Activated T-cell treated with anti-CD3 and anti-CD28 coated beads, Interleukin-2, amount 50 U/mL, for 72 hours (primary cell): Measurements from ENCODE around the gene DHX57. TPM values are rescaled to one million over a fixed set of nuclear protein-coding genes. Genes with fewer than 3 reads are reported as not detected.
A peak's percentile ranks its signal among the peaks of the same experiment; 100 is the strongest.

Experiments
- ATAC-seq, 2 donors: fragments of 150-1000 bp; cut with Tn5 transposase; replicated peaks in 1 of 2; 2 replicates each; pipeline ENCODE4 v1.10.0; 2021; ENCODE audit warnings: moderate library complexity in 2 of 2, mild to moderate bottlenecking in 1 of 2
- DNase-seq, 2 donors: peaks; one replicate each; pipeline ENCODE4 v3.0.0; 2021 to 2022; ENCODE audit warnings: mixed read lengths in 1 of 2
- H3K27ac Mint-ChIP-seq: one replicate; pipeline ENCODE4 v1.8.0; 2022; ENCODE audit warnings: mild to moderate bottlenecking, moderate library complexity, mixed read lengths
- H3K27me3 Mint-ChIP-seq: one replicate; pipeline ENCODE4 v1.8.0; 2022; ENCODE audit warnings: low read depth, mixed read lengths
- H3K36me3 Mint-ChIP-seq, 2 donors: one replicate each; pipeline ENCODE4 v1.8.0; 2022; ENCODE audit warnings: mixed read lengths in 2 of 2, mild to moderate bottlenecking in 1 of 2; ENCODE audit not compliant: insufficient read depth in 2 of 2
- H3K4me1 Mint-ChIP-seq: one replicate; pipeline ENCODE4 v1.8.0; 2022; ENCODE audit warnings: low read depth, mixed read lengths
- H3K4me3 Mint-ChIP-seq, 2 donors: one replicate each; pipeline ENCODE4 v1.8.0; 2022; ENCODE audit warnings: mild to moderate bottlenecking in 2 of 2, mixed read lengths in 2 of 2, moderate library complexity in 2 of 2
- H3K9me3 Mint-ChIP-seq, 2 donors: one replicate each; pipeline ENCODE4 v1.8.0; 2022; ENCODE audit warnings: mixed read lengths in 2 of 2
- total RNA-seq, 2 donors: library from RNA; stranded (reverse); gene quantifications; one replicate each; pipeline ENCODE4 v1.2.3, GENCODE V29; 2022

DHX57 gene
- total RNA-seq, 2 donors from 2014 or later = 10.0 to 21.7 TPM

GRCh38 chr2:38751596-38752410 is 123.9 kb downstream of the DHX57 start:
- Mint-ChIP-seq H3K27me3 (no peaks in the 10 kb centered on the region), H3K9me3 (no peaks in the 10 kb centered on the region), H3K4me1 (peaks cover 54% of the 10 kb centered on the region), H3K36me3 (peaks cover 32 to 40% of the 10 kb centered on the region in 2 donors), H3K27ac (peak overlapping the region; percentile 98), H3K4me3 (peak overlapping the region; percentile 94 to 97)
- DNase-seq = peak; percentile 39 to 44
- peak; percentile 8 to 14 for ATAC-seq

- Mint-ChIP-seq H3K4me1 (peaks cover 62% of the 10 kb centered on the region), H3K27ac (peak within 1 kb of the TSS; percentile 98), H3K36me3 (peaks cover 36 to 47% of the 10 kb centered on the region in 2 donors), H3K4me3 (peak within 1 kb of the TSS; percentile 94 to 97), H3K27me3 (no peaks in the 10 kb centered on the region), H3K9me3 (no peaks in the 10 kb centered on the region)
- DNase-seq = peak; percentile 95 to 98
- ATAC-seq = peak; percentile 80
These were observed 124.7 kb downstream of the DHX57 start, which contains the start of gene SRSF7 for GRCh38 chr2:38750891-38751595. TSS of gene SRSF7 (minus strand) at chr2:38751361. CDS start at chr2:38751256, 105 bp downstream.

- ATAC-seq (peak; percentile 12 to 23), DNase-seq (peak; percentile 43 to 71)
- Mint-ChIP-seq H3K36me3 (peaks cover 38 to 55% of the 10 kb centered on the region in 2 donors), H3K4me1 (peaks cover 69% of the 10 kb centered on the region), H3K27me3 (no peaks in the 10 kb centered on the region), H3K4me3 (peak overlapping the region; percentile 94 to 97), H3K27ac (peak overlapping the region; percentile 98), H3K9me3 (no peaks in the 10 kb centered on the region)
These were observed 125.5 kb downstream of the DHX57 start for GRCh38 chr2:38750011-38750890.

- ATAC-seq (no peak), DNase-seq (no peak)
- Mint-ChIP-seq H3K4me3 (peak overlapping the region; percentile 94 to 97), H3K36me3 (peaks cover 41 to 60% of the 10 kb centered on the region in 2 donors), H3K27ac (peak overlapping the region; percentile 98), H3K4me1 (peaks cover 80% of the 10 kb centered on the region), H3K27me3 (no peaks in the 10 kb centered on the region), H3K9me3 (no peaks in the 10 kb centered on the region)
These were observed 126.6 kb downstream of the DHX57 start for GRCh38 chr2:38748943-38749804.

- DNase-seq (no peak), ATAC-seq (no peak)
- Mint-ChIP-seq H3K36me3 (peaks cover 42 to 65% of the 10 kb centered on the region in 2 donors), H3K4me3 (peak overlapping the region; percentile 94 to 97), H3K27ac (peak overlapping the region; percentile 98), H3K27me3 (no peaks in the 10 kb centered on the region), H3K9me3 (no peaks in the 10 kb centered on the region), H3K4me1 (peaks cover 81% of the 10 kb centered on the region)
These were observed 127.3 kb downstream of the DHX57 start for GRCh38 chr2:38748391-38748790.

- Mint-ChIP-seq H3K4me3 (peak overlapping the region; percentile 94 to 97), H3K4me1 (peaks cover 82% of the 10 kb centered on the region), H3K9me3 (no peaks in the 10 kb centered on the region), H3K36me3 (peaks cover 42 to 65% of the 10 kb centered on the region in 2 donors), H3K27ac (peak overlapping the region; percentile 98), H3K27me3 (no peaks in the 10 kb centered on the region)
- ATAC-seq (no peak), DNase-seq (no peak)
These were observed 127.9 kb downstream of the DHX57 start for GRCh38 chr2:38747819-38748218.

Other genes starting within 250 kb of the DHX57 start
- 100 to 1,000 TPM in 1 of 2 donors, 10 to 100 TPM in 1; 97.8 to 114 TPM for gene GALM, start 209.8 kb downstream of the DHX57 start, total RNA-seq
- gene SRSF7, start 124.6 kb downstream of the DHX57 start, total RNA-seq = 100 to 1,000 TPM; 258 to 264 TPM
- gene GEMIN6, start 97.7 kb downstream of the DHX57 start, total RNA-seq = 10 to 100 TPM in 1 of 2 donors, 1 to 10 TPM in 1; 9.9 to 14.3 TPM
- gene MORN2, start within 50 bp of the DHX57 start, total RNA-seq = 1 to 10 TPM; 3.0 to 9.3 TPM
- gene ARHGEF33, start 13.9 kb upstream of the DHX57 start, total RNA-seq = under 1 TPM in 1 of 2 donors, not detected in 1; 0.58 TPM
- 100 to 1,000 TPM in 1 of 2 donors, 10 to 100 TPM in 1; 94.6 to 110 TPM for gene SOS1, start 245.1 kb upstream of the DHX57 start, total RNA-seq